HG03025 (cell line): Measurements from ENCODE around the gene WDR45B.

Source experiments
- ATAC-seq: cut with Tn5 transposase; IDR thresholded peaks from one replicate; pipeline ENCODE4 v1.9.1; 2021; ENCODE audit warnings: mild to moderate bottlenecking, moderate library complexity; ENCODE audit not compliant: unreplicated experiment, low FRiP score

The WDR45B gene

DNA sequence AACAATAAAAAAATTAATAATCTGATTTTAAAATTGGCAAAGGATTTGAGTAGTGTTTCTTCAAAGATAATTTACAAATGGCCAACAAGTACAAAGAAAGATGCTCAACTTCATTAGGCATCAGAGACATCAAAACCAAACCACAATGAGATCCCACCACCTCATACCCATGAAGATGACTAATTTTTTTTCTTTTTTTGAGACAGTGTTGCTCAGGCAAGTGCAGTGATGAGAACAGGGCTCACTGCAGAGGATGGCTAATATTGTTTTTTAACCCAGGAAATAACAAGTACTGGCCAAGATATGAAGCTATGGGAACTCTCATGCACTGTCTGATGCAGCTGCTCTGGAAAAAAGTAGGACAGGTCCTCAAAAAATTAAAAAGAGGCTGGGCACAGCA lies 14.9 kb downstream of the WDR45B start:
- ATAC-seq = no peak

GRCh38 chr17:82632451-82632850 lies 15.8 kb downstream of the WDR45B start:
- no peak for ATAC-seq

GRCh38 chr17:82631544-82631943 lies 16.7 kb downstream of the WDR45B start:
- no peak for ATAC-seq

DNA sequence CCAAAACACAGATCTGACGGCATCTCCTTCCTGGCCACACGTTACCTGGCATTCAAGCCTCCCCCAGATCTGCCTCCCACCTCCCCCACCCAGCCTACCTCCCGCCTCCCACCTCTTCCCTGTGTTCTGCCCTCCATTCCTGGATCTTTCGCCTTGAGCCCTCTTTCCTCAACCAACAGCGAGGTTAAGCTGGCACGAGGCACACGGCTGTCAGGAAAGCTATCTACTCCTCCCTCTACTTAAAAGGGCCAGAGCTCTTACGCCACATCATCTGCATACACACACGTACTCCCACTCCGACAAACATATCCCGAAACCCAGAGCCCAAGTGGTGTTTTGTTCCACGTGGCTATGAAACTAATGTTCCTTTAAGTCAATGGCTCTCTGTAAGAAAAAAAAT lies 18.0 kb downstream of the WDR45B start:
- ATAC-seq = no peak

- ATAC-seq = no peak
Measured at GRCh38 chr17:82629748-82630147, 18.5 kb downstream of the WDR45B start.

DNA sequence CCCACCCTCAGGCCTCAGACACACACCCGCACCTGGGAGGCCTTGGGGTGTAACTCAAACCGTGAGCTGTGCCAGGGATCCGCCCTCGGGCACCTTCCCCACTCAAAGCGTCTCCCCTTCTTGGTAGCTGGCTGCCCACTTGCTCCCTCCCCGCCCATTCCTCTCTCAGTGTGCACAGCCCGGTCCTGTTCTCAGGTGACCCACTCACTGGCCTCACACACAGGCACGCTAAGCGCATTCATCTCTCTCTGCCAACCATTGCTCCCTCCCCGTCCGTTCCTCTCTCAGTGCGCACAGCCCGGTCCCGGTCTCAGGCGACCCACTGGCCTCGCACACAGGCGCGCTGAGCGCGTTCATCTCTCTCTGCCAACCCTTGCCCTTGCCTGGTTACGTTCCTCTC lies 20.8 kb downstream of the WDR45B start:
- no peak for ATAC-seq

DNA sequence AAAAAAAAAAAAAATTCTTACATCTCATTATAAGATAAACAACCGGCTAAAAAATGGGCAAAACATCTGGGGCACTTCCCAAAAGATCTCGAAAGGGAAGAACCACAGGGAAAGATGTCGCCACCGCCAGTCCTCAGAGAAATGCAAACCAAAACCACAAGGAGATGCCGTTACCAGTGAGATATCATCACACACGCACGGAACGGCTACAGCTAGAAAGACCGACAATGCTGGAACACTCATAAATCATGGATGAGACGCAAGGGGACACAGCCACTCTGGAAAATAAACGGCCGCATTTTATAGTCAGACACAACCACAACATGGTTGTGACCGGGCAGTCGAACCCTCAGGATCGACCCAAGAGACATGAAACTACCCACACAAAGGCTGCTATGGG lies 24.5 kb downstream of the WDR45B start:
- ATAC-seq = no peak

DNA sequence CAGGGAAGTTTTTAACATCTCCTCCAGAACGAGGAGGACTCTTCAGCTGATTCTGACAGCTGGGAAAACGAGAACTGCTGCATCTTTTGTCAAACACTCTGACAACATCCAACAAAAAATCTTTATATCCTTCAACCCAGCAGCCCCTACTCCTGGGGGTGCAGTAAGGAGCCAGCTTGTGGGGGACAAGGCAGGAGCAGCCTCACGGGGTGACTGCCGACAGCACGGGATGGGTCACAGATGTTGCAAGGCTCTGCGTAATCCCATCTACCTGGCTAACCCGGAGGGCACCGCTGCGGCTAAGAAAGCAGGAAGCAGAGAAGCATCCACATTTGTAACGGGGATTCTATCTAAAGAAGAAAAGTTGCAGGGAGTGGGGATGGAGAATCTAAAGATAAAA lies 28.6 kb downstream of the WDR45B start:
- no peak for ATAC-seq

DNA sequence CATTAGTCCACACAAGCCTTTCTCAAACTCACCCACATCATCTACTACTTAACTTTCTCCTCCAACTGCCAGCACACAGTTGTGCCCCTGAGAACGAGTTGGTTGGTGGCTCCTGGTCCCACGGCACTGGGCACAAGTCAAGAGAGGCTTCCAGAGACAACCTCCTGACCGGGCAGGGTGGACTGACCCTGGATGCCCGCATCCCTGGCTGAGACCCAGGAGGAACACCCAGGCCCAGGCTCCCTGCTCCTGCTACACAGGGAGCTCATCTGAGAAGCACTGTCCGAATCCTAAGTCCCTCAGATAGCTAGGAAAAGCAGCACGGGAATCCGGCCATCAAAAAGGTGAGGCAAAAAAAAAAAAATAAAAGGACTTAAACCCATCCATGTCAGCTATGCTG lies 29.0 kb downstream of the WDR45B start:
- ATAC-seq = no peak

- ATAC-seq = no peak
Measured at GRCh38 chr17:82616021-82616711, 32.1 kb downstream of the WDR45B start.

GRCh38 chr17:82615084-82616020 lies 32.9 kb downstream of the WDR45B start:
- ATAC-seq = no peak

DNA sequence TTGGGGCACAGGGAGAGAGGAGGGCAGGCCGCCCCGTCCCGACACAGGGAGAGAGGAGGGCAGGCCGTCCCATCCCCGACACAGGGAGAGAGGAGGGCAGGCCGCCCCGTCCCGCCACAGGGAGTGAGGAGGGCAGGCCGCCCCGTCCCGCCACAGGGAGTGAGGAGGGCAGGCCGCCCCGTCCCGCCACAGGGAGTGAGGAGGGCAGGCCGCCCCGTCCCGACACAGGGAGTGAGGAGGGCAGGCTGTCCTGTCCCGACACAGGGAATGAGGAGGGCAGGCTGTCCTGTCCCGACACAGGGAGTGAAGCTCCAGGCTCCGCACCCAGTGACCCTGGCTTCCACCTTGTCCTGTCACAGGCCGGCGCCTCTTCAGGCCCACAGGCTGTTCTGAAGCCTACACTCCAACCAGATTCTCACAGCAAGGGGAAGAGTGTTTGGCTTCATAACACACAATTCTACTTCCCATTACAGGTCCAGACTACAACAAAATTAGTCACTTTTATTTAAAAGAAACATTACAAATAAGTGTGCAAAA lies 34.1 kb downstream of the WDR45B start:
- ATAC-seq = no peak

GRCh38 chr17:82613283-82614094 lies 34.8 kb downstream of the WDR45B start:
- no peak for ATAC-seq

- no peak for ATAC-seq
Measured at GRCh38 chr17:82611140-82612058, 36.8 kb downstream of the WDR45B start.

GRCh38 chr17:82609655-82610054 lies 38.6 kb downstream of the WDR45B start:
- no peak for ATAC-seq

GRCh38 chr17:82608816-82609215 lies 39.4 kb downstream of the WDR45B start:
- ATAC-seq = no peak

GRCh38 chr17:82605939-82606600 lies 42.2 kb downstream of the WDR45B start:
- no peak for ATAC-seq

DNA sequence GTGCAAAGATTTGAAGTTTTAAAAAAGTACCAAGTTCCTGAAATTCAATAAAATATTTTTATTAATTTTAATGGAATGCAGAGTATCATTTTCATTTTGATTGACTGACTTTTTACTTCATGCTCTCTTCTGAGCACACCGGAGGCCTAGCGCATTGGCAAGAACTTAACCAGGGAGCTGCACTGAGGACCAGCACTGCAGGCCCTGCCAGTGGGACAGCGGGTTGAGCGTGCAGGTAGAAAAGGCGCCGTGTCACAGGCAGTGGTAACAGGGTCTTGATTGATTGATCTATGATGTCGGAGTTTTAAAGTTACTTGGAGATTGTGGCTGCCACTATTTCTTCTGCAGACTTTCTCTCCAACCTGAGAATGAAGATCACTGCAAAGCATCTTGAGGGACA lies 43.7 kb downstream of the WDR45B start:
- no peak for ATAC-seq

GRCh38 chr17:82603981-82604448 lies 44.2 kb downstream of the WDR45B start:
- ATAC-seq = no peak
